HepG2 (cell line): ENCODE data around the gene TPRN. TPM values are rescaled to one million over a fixed set of nuclear protein-coding genes. Genes with fewer than 3 reads are reported as not detected.
A peak's percentile ranks its signal among the peaks of the same experiment; 100 is the strongest.

Experiments
- BRF2 ChIP-seq: sonication (generic); formaldehyde crosslinking; IDR thresholded peaks from 2 replicates; pipeline ENCODE4 v1.8.1; 2022; ENCODE audit warnings: mild to moderate bottlenecking, missing genetic modification reagents
- HHEX ChIP-seq: IDR thresholded peaks from 2 replicates; pipeline ENCODE4 v1.6.1; 2016; ENCODE audit warnings: control low read depth
- KAT7 ChIP-seq: IDR thresholded peaks from 2 replicates; pipeline ENCODE4 v1.6.1; 2018; ENCODE audit warnings: borderline replicate concordance, missing compliant biosample characterization
- KLF12 ChIP-seq: sonication (generic); formaldehyde crosslinking; IDR thresholded peaks from 2 replicates; pipeline ENCODE4 v1.4.0; 2020; ENCODE audit warnings: missing genetic modification reagents, borderline replicate concordance
- MEF2D ChIP-seq: sonication (generic); formaldehyde crosslinking; IDR thresholded peaks from 2 replicates; pipeline ENCODE4 v1.5.1; 2020; ENCODE audit warnings: mild to moderate bottlenecking, missing genetic modification reagents
- NFRKB ChIP-seq: fragments of 450-650 bp; IDR thresholded peaks from 2 replicates; pipeline ENCODE4 v1.6.1; 2017
- PRDM10 ChIP-seq: sonication (generic); formaldehyde crosslinking; IDR thresholded peaks from 2 replicates; pipeline ENCODE4 v1.4.0; 2020; ENCODE audit warnings: low read depth, missing genetic modification reagents
- SIX4 ChIP-seq: sonication (generic); formaldehyde crosslinking; IDR thresholded peaks from 2 replicates; pipeline ENCODE4 v1.4.0; 2020; ENCODE audit warnings: missing genetic modification reagents
- SRF ChIP-seq: IDR thresholded peaks from 2 replicates; pipeline ENCODE4 v1.6.1; 2011; ENCODE audit warnings: mild to moderate bottlenecking, low read depth, low read length, moderate library complexity
- THAP8 ChIP-seq: sonication (generic); formaldehyde crosslinking; IDR thresholded peaks from 2 replicates; pipeline ENCODE4 v1.5.1; 2020; ENCODE audit warnings: missing genetic modification reagents, mild to moderate bottlenecking, borderline replicate concordance
- ZNF407 ChIP-seq: sonication (generic); formaldehyde crosslinking; IDR thresholded peaks from one replicate; pipeline ENCODE4 v1.5.1; 2020; ENCODE audit warnings: mild to moderate bottlenecking, missing genetic modification reagents; ENCODE audit errors: not compliant biosample characterization
- ZNF784 ChIP-seq: sonication (generic); formaldehyde crosslinking; IDR thresholded peaks from 2 replicates; pipeline ENCODE4 v1.5.1; 2020; ENCODE audit warnings: missing genetic modification reagents, mild to moderate bottlenecking, borderline replicate concordance
- polyA plus RNA-seq, 8 experiments: library from polyadenylated mRNA; depleted of rRNA in 3 of 8; stranded (reverse) in 7 of 8; unstranded in 1 of 8; fragments of >200 nt; fragmentation: Illumina TruSeq in 4 of 8; extraction: Trizol in 4 of 8; gene quantifications; 2 replicates each; pipeline versions ENCODE4 v1.2.1 to v1.2.3, GENCODE V29; 2011 to 2016; ENCODE audit warnings: low read depth in 4 of 8, missing spikeins in 1 of 8, mixed read lengths in 1 of 8; ENCODE audit not compliant: insufficient read depth in 1 of 8
- total RNA-seq, 5 experiments: library from RNA; depleted of rRNA; stranded (reverse); fragments of >200 nt; fragmentation: Illumina TruSeq; extraction: Trizol; gene quantifications; 2 replicates each; pipeline ENCODE4 v1.2.3, GENCODE V29; 2016; ENCODE audit warnings: low read depth in 1 of 5

The TPRN gene
- total and polyA plus RNA-seq, 2 of the 13 experiments (the other 11 are each of a cell fraction or from before 2014, with no cell fraction given), result 10.1 to 19.2 TPM

GRCh38 chr9:137188490-137189296, 11.8 kb downstream of the TPRN start, which contains the start of the genes ANAPC2 and SSNA1 (continued):
- TF ChIP-seq ZNF407, result no peak
- no peak for TF ChIP-seq NFRKB
- TF ChIP-seq SRF, result peak; percentile 94
- peak; percentile 90 for TF ChIP-seq KLF12 (CRISPR knock-in tag)
- peak; percentile 76; the same call in 1 of the 2 replicates for TF ChIP-seq BRF2 (CRISPR knock-in tag)
- TF ChIP-seq MEF2D, result no peak
- TF ChIP-seq HHEX (CRISPR knock-in tag), result no peak
- peak; percentile 70 for TF ChIP-seq SIX4
- TF ChIP-seq ZNF784 (CRISPR knock-in tag), result peak; percentile 95
- no peak for TF ChIP-seq PRDM10
- TF ChIP-seq THAP8, result no peak
- peak; percentile 95; the same call in 1 of the 2 replicates for TF ChIP-seq KAT7 (CRISPR knock-in tag)
